CD4-positive, alpha-beta T cell treated with Interleukin-6 for 4 hours (primary cell): ENCODE results near the gene TEX2.
"Not testable (repeated sequence)": the region's sequence is repeated elsewhere in the genome, so short reads cannot be mapped to it uniquely, and the experiment has no call there.

ENCODE experiments used
- DNase-seq: peaks from one replicate; pipeline ENCODE4 v3.0.0-alpha.2; 2020; ENCODE audit warnings: mixed read lengths

Gene TEX2

DNA sequence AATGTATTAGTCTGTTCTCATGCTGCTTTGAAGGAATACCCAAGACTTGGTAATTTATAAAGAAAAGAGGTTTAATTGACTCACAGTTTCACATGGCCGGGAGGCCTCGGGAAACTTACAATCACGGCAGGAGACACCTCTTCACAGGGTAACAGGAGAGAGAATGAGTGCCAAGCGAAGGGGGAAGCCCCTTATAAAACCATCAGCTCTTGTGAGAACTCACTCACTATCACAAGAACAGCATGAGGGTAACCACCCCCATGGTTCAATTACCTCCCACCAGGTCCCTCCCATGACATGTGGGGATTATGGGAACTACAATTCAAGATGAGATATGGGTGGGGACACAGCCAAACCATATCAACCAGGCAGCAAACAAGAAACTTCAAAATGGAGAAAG is 24.6 kb downstream of the TEX2 start:
- DNase-seq = not testable (repeated sequence)

DNA sequence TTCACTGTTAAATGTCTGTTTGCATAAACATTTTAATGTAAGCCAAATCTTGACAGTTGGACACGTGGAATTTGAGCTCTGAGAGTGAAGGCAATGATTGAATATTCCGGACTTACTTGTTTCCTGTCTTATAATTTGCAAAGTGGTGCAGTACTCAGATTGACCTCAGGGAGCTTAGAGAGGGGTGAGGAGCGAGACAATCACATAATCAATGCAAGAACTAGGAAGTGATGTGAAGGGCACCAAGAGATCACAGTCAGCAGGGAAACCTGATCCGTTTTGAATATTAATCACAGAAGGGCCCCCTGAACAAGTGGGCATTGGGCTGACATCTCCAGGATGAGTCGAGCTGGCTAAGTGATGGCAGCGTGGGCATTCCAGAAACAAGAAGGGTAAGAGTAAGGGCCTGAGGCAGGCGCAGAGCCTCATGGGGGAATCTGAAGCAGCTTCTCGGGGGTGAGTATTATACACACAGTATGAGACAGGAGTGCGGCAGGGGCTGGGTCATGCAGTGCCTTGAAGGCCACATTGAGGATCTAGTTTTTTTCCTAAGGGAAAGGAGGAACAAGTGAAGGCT is 26.1 kb downstream of the TEX2 start:
- DNase-seq = no peak

DNA sequence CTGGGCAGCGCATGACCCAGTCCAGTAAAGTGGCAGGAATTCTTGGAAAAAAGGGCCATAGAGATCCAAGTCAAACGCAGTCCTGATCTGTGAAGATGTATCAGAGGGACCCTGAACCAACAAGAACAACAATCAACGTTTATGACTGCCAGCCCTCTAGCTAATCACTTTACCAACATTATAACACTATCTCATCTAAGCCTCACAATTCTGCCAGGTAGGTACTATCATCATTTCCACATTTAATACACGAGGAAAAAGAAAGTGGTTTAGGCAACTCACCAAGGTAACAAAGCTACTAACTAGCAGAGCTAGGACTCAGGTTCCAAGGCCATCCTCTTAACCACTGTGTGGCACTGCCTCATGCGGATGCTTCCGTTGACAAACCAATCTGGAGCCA is 28.1 kb downstream of the TEX2 start:
- DNase-seq = no peak

DNA sequence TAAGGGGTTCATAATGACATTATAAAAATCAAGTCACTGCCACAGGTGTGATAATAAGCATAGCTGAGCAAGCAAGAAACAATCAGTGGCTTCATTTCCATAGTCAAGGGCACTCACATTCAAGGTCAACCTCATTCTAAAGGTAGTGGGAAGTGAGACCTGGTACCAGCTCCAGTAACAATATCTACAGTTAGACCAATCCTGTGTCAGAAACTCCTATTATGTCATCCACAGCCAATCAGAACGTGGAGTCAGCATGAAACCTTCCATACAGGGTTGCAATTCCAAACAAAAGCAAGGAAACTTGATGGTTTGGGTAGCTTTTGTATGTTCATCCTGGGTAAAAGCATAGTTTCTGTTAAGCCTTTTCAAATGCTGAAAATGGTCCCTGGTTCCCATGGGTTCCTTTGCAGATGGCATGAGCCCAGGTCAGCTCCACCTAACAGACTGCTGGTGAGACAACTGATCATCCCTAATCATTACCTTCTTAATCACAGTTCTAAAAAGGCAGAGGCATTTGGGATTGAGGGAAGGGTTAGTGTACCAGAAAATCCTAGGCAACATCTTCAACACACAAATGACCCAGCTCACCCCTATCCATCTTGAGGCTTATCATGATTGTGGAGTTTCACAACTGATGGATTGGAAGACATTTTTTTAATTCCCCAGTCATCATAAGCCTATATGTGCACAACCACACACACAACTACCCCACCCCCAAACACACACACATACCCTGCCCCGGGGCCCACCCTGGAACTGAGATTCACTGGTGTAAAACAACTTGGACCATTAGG is 30.4 kb downstream of the TEX2 start:
- DNase-seq = no peak

DNA sequence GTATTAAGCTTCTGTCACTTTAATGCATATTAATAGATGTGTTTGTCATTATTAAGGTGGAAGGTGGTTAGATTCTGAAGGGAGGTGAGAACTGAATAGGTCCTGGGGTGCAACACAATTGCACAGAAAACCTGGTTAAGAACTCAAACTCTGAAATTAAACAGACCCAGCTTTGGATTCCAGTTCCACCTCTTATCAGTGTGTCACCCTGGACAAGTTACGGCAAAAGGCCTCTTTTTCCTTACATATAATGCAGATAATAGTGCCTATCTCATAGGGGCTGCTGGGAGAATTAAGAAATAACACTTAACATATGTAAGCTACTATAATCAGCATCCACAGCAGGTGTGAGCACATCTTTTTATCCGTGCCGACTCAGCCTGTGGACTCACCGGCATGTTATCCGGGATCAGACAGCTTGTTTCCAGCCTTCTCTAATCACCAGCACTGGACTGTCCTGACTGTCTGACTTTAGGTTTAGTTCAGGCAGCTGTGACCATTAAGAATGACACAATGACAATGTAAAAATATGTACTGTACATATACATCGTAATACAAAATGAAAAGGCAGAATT is 31.4 kb downstream of the TEX2 start:
- DNase-seq = no peak

DNA sequence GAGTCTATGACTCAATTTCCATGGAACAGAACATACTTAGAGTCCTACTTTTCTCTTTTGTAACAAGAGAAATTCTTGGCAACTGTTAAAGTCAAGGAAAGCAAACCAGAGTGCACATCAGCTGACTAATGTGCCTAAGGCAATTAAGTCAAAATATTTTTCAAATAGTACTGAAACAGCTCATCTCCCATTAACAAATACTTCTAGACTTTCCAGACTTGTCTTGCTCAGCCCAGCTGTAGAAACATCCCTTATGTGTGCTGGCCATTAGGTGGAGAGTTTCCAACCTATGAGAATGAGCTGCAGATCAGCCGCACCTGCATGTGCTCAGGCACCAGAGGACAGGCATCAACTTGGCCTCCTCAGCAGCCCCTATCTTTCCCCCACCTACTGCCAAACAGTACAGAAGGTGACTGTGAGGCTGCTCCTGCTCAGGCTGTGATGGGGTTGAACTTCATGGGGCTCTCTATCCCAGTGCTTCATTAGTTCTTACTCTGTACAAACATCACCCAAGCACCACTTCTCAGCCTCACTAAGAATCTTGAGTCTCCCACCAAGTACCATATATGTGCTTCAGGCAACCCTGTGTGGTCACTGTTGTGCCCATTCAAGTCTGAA is 32.2 kb downstream of the TEX2 start:
- DNase-seq = no peak

DNA sequence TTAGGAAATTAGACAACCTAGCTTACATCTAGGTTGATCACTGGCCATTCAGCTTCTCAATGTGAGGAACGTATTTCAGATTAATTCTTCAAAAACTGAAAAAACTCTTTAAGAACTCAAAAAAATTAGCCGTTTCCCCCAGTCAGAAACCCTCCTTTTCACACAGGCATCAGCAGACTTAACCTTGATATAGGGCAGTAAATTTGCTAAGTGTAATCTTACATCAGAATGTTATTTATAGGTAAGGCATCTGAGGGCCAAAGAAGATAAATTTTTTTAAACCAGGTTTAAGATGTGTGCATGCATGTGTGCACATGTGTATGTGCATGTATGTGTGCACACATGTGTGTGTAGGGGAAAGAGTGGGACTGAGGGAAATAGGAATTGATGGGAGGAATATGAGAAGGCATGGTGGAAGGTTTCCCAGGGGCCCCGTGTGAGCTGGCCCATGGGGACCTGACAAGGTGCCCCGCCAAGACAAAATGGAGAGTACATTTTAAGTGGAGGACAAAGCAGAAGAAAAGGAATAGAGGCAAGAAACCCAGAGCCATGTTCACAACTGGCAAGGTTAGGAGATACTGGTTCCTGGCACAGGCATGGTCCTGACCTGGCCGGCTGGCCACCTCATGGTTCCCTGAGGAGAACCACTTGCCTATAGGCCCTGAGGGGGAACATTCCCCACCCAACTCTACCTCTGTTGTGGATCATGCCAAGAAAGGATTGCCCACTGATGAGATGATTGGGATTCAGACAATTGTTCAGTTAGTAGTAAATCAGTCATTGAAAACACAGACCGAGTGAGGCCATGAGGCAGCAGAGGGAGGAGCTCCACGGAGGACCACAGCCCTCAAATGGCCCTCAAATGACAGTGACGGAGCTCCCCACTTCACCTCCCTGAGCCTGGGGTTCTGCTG is 33.0 kb downstream of the TEX2 start:
- DNase-seq = no peak

DNA sequence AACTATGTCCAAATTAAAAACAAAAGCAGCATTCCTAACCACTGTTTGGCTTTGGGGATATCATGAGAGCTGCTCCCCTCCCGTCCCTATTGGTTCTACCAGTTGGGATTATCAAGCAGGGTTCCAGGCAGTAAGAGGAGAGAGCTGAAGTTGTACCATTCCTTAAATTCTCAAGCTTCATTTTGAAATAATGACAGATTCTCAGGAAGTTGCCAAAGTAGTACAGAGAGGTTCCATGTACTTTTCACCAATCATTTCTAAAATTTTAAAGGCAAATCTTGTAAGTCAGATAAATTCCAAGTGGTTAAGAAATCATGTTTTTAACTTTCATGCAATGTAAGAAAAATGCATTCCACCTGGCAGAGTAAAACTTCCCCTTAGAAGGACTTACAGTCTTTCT is 36.9 kb downstream of the TEX2 start:
- no peak for DNase-seq

DNA sequence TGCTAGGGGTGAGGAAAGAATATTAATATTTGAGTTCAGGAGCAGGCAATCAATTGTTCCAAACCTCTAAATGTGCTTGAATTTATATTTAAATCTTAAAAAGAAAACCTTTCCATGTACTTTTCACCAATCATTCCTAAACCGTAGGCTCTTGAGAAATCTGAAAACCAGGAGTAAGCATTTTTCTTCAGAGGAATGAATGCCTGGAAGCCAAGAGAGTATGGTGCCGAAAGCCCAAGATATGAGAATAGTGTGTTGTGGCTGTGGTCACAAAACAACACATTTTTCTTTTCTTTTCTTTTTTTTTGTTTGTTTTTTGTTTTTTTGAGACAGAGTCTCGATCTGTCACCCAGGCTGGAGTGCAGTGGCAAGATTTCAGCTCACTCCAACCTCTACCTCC is 37.6 kb downstream of the TEX2 start:
- no peak for DNase-seq

DNA sequence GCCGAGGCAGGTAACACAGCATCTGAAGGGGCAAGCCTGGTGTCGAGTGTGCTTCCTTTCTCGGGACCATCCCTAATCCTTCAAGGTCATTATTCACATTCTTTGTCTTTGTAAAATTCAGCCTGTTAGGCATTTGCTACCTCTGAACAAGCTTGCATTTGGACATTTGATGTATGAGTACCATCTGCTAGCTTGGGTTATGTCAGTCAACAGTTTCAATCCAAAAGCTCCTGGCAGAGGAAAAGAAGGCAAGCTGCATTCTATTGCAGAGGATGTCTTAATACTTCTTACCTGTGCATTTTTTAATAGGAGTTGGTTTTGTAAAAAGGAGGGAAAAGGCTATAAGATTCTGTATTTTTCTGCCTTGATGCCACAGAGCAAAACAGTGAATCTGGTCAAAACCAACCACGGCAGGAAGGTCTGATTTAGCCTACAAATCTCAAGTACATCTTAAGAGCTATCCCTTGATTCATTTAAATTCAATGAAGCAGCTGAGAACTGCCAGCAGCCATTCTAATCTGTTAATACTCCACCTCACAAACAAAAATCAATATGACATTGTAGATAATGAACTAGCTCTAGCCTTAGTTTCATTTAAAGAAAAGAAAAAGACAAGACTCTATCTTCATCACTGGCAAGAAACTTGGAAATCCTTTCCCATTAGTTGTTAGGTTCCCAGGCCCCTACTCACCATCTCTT is 39.0 kb downstream of the TEX2 start:
- no peak for DNase-seq

DNA sequence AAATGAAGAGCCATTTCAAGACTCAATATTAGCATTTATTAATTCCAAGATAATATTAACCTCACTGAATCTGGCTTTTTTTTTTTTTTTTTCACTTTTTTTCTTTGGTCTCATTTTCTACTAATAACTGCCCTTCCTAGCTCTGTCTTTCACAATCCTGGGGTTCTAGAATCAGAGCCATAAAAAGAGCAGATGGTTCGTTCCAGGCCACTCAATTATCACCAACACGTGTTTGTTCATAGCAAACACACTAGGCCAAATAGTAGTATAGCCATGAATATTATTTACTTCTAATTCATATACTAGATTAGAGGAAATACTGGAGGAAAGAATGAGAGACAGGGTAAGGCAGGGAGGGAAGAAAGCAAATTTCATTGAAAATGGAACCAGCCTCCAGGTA is 39.8 kb downstream of the TEX2 start:
- no peak for DNase-seq

DNA sequence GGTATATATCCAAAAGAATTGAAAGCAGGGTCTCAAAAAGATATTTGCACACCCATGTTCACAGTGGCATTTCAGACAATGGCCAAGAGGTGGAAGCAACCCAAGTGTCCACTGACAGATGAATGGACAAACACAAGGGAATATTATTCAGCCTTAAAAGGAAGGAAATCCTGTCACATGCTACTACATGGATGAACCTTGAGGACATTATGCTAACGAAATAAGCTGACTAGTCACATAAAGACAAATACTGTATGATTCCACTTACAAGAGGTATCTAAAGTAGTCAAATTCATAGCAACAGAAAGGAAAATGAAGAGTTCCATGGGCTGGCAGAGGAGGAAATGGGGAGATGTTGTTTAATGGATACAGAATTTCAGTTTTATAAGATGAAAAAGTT is 41.4 kb downstream of the TEX2 start:
- no peak for DNase-seq

DNA sequence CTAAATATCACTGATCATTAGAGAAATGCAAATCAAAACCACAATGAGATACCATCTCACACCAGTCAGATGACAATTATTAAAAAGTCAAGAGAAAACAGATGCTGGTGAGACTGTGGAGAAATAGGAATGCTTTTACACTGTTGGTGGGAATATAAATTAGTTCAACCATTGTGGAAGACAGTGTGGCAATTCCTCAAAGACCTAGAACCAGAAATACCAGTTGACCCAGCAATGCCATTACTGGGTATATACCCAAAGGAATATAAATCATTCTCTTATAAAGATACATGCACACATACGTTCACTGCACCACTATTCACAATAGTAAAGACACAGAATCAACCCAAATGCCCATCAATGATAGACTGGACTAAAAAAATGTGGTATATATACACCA is 42.5 kb downstream of the TEX2 start:
- DNase-seq = not testable (repeated sequence)

DNA sequence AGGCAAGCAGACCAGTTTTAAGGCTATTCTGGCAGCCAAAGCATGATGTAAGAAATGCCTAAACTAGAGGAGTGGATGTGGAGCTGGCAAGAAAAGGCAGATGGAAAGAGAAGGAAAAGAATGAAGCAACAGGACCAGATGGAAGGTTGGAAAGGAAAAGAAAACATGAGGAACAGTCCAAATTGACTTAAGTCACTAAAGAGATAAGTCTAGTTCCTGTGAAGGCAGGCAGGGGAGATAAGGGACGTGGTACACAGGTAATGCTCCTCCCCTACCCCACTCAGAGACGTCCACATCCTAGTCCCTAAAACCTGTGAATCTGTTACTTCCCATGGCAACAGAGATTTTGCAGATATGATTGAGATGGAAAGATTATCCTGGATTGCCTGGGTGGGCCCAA is 43.5 kb downstream of the TEX2 start:
- DNase-seq = no peak

DNA sequence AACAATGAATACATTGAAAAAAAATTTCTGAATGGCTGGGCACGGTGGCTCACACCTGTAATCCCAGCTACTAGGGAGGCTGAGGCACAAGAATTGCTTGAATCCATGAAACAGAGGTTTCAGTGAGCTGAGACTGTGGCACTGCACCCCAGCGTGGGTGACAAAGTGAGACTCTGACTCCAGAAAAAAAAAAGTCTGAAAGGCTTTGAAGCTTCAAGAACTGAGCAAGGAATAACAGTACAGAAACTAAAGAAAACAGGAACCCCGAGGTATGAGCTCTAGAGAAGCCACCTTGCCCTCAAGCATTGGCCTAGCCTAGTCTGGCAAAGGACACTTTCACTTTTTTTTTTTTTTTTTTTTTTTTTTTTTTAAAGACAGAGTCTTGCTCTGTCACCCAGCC is 45.0 kb downstream of the TEX2 start:
- DNase-seq = peak; percentile 32

DNA sequence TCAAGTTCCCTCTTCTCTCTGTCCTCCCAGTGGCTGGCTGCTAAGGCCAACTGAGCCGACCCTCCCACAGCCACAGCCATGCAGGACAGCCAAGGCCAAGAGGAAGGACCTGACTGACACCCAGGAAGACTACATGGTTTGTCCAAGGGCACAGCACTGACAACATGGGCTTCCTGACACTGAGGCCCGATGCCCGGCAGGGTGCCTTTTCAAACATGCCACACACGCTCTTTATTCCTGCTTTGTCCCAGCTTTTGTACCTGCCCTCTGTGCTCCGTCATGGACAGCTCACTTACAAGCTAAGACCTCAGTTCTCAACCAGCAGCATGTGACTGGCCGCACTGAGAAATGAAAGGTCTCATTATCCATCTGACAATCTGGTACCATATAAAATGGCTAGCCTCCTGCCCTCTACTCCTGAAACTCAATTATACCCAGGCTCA is 45.8 kb downstream of the TEX2 start:
- DNase-seq = no peak

DNA sequence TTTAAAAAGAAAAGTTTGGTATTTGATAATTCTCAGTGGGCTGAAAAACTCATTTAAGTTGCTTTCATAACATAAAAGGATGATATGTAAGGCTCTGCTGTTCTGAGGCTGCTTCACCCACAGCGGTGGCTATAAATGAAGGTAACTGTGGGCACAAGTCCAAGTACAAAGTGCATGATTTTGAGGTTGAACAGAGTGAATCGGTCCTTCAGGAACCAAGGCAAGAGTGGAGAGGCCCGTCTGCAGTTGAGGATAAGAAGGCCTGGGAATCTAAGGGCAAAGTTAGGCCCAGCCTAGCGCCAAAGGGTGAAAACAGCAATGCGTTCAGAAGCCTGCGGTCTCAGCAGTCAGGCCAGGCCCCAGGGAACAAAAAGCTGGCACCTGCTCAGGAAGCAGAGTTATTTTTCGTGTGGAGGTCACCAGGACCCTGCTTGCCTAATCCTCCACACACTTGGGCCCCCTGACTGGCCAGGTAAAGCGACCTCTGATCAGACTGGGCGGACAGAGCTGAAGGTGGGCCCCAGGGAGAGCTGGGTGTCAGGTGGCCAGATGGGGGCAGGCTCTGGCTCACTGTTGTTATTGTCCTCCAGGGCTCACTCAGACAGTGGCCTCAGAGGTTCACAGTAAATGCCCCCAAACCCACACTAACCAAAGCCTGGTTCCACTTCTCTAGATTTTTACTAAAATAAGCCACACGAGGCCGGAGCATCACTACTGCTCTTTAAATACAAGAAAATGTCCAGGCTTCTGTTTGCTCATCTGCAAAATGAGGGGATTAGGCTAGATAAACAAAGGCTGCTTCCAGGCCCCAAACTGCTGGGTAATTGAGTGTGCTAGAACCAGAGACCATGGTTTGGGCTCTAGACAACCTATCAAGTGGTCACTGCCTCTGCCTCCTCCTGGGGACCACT is 46.5 kb downstream of the TEX2 start:
- DNase-seq = no peak

DNA sequence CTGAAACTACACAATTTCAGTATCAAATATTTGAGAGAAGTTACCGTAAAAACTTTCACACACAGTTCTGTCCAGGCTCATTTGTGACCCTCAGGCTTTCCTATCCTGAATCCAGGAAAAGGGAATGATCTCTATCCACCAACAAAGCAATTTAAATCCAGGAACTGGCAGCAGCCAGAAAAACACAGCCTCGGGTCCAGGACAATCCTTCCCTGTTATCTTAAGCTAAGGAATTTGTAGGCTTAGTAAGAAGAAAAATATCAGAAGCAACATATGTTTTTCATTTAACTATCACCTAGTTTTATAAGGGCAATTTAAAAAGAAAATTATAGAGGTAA is 47.1 kb downstream of the TEX2 start:
- DNase-seq = no peak

DNA sequence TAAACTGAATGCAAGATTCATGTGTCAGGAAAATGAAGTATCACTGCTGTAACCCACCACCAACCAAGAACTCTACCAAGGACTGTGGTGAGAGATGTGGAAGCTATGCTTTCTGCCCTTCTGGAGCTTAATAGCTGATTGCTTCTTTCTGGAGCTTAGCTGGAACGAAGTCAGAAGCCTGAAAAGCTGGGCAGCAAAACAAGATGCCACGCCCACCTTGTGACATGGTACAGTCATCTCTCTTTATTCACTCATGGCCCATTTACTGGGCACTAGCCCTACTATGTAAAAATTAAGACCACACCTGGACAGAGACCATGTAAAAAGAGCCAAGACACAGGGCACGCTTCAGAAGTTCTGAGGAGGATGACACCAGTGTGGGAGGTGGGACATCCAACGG is 48.1 kb downstream of the TEX2 start:
- DNase-seq = no peak

DNA sequence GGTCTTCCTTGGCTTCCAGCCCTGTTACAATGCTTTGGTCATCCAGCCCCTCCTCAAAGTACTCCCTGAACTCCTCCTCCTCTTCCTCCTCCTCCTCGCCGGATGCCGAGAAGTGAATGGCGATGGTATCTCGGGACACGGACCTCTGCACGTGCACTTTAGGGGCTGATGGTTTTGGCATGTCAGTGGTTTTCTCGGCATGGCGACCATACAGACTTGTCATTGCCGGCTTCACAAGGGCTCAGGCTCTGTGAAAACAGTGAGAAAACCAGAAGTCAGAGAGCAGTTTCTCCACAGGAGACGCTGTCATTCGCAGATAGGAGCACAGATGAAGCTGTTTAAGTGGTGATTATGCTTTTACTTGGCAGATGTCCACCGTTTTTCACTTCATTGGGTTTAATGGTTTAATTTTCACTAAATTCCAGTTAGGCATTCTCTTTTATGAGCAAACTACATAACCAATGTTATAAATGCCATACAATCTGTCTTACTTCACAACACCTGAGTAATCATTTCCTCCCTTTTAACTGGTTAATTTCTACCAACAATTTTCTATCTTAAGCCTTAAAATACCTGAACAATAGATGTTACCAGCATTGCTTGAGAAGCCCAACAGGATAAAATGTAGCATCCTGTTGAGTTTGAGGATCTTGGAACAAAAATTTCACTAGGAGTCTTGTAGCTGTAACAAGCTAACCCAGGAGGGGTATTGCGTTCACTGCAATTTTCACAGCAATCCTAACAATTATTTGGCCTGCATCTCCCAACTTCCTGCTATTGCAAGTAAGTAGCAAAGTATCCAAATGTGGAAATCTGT is 48.9 kb downstream of the TEX2 start:
- DNase-seq = no peak
